HTR-8/SVneo (cell line): ENCODE data around the gene GPR108.
"Not testable (repeated sequence)": the region's sequence is repeated elsewhere in the genome, so short reads cannot be mapped to it uniquely, and the experiment has no call there.

Source experiments
- DNase-seq: peaks from one replicate; pipeline ENCODE4 v3.0.0; 2011; ENCODE audit warnings: low spot score, mixed read lengths; ENCODE audit not compliant: insufficient read length
- FAIRE-seq: peaks from 2 replicates; lab custom pipeline; 2011; peaks lifted over from hg19 to GRCh38; lab: Jason Lieb, UNC

Gene GPR108

DNA sequence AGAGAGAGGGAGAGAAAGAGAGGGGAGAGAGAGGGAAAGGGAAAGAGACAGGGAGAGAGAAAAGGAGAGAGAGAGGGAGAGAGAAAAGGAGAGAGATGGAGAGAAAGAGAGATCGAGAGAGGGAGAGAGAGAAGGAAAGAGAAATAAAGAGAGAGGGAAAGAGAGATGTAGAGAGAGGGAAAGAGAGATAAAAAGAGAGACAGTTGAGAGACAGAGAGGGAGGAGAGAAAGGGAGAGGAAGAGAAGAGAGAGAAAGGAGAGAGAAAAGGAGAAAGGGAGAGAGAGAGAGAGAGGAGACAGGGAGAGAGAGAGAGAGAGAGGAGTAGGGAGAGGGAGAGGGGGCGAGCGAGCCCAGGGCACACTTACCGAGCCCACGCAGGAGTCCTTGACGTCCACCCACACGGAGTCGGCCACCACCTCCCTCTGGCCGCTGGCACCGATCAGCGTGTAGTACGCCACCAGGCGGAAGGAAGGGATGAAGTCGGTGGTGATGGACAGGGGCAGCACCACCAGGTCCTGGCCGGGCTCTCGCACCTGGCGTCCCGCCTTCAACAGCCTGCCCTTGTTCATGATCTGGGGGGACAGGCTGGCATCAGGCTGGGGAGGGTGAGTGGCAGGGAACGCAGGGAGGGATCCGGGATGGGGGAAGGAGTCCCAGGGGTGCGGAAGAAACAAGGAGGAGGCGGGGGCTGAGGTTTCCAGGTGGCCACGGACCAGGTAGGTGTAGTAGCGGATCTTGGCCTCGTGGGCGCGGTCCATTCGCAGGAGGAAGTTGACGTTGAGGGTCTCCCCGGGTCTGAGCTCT lies 26.9 kb downstream of the GPR108 start:
- FAIRE-seq (no peak), DNase-seq (no peak)

DNA sequence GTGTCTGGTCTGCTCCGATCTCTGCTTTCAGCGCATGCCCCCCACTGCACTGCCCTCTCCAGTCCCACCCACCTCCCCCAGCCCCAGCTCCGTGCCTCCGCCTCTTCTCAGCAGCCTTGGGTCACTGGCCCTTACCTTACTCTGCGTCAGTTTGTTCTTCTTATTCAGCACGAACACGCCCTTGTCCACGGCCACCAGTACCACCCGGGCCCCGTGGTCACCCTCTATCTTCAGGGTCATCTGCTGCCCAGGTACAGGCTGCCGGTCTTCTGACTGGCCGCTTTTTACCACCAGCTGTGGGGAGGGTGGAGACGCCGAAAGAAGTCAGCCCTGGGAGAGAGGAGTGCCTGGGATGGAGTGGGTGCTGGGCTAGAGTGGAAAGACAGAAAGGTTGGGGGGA lies 27.8 kb downstream of the GPR108 start:
- no peak for DNase-seq
- FAIRE-seq: no peak

DNA sequence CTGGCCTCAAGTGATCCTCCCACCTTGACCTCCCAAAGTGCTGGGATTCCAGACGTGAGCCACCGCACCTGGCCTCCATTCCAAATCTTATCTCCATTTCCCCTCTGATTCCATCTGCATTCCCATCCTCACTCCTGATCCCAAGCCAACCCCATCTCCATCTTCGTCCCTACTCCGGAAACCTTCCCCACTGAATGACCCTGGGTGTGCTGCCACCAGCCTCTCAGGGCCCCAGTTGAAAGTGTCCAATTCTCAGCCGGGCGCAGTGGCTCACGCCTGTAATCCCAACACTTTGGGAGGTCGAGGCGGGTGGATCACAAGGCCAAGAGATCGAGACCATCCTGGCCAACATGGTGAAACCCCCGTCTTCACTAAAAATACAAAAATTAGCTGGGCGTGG lies 28.5 kb downstream of the GPR108 start:
- DNase-seq, FAIRE-seq: not testable (repeated sequence)

DNA sequence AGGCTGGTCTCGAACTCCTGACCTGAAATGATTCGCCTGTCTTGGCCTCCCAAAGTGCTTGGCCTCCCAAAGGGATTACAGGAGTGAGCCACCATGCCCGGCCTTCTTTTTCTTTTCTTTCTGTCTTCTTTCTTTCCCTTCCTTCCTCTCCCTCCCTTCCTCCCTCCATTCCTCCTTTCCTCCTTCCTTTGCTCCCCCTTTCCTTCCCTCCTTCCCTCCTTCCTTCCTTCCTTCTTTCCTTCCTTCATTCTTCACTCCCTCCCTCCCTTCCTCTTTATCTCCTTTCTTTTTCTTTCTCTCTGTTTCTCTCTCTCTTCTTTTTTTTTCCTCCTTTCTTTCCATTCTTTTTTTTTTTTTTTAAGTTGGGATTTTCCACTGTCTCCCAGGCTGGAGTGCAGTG lies 29.0 kb downstream of the GPR108 start:
- no peak for FAIRE-seq
- no peak for DNase-seq

DNA sequence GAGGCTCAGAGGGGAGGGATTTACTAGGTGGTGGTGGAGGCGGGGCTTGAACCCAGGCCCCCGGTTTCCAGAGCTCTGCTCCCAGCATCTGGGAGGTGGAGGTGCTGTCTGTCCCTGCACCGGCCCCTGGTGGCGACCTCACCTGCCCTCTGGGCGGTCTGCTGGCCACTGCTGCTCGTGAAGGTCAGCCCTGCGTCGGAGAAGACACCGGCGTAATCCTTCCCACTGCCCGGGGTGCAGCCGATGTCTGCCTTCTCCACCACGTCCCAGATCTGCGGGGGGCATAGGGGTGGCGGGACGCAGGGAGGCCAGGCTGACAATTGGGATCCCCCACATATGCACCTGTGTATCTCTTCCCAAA lies 29.7 kb downstream of the GPR108 start:
- FAIRE-seq: no peak

DNA sequence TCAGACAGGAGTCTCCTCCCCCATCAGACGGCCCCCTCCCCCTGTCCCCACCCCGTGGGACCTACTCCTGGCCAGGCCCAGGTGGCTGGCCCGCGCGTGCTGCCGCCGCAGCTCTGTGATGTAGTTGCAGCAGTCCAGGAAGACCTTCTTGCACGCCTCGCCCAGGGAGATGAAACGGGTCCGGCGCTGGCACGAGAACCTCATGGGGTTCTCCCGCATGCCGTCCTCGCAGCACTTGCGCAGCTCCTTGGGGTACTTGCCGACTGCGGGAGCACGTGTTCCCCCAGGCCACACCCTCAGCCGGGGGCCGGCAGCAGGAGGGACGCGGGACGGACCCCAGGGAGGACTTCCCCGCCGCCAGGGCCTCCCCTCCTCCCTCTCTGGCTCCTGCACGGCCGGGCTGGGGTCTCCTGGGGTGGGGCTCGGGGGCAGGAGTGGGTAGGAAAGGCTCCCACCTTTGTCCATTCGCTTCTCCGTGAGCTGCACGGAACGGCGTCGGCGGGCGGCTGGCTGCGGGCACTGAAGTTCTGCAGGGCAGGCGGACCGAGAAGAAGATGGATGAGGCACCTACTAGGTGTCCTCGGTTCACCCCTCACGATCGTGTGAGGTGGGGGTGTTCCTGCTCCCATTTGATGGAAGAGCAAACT lies 30.2 kb downstream of the GPR108 start:
- FAIRE-seq (no peak), DNase-seq (no peak)

More for the DNA sequence above, 29.7 kb downstream of the GPR108 start:
- DNase-seq: no peak

DNA sequence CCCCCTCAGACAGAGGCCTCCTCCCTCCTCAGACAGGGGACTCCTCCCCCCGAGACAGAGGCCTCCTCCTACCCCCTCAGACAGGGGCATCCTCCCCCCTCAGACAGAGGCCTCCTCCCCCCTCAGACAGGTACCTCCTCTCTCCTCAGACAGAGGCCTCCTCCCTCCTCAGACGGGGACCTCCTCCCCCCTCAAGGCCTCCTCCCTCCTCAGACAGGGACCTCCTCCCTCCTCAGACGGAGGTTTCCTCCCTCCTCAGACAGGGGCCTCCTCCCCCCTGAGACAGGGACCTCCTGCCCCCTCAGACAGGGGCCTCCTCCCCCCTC lies 30.8 kb downstream of the GPR108 start:
- FAIRE-seq (no peak), DNase-seq (no peak)

DNA sequence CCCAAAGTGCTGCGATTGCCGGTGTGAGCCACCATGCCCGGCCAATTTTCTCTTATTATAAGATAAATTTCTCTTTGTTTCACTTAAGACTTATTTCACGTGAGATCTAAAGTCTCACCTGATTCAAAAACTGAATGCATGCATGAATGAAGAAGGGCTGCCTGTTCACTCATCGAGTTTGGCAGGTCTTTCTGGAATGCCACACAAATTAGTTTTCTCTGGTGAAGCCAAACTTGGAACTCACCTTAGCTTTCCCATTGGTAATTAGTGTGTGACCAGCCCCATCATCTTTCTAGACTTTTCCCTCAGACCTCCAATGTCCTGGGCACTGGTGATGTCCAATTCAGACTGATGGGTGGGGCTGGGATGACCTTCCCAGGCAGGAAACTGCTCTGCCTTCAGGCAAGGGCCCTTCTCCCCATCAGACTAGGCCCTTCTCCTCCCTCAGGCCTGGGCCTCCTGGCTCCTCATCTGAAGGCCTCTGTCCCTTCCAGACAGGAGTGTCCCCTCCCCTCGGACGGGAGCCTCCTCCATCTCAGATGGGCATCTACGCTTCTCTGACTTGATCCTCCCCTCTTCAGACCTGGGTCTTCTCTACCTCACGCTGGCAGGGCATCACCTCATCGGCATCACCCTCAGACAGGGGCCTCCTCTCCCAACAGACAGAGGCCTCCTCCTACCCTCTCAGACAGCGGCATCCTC lies 31.3 kb downstream of the GPR108 start:
- DNase-seq (no peak), FAIRE-seq (no peak)

DNA sequence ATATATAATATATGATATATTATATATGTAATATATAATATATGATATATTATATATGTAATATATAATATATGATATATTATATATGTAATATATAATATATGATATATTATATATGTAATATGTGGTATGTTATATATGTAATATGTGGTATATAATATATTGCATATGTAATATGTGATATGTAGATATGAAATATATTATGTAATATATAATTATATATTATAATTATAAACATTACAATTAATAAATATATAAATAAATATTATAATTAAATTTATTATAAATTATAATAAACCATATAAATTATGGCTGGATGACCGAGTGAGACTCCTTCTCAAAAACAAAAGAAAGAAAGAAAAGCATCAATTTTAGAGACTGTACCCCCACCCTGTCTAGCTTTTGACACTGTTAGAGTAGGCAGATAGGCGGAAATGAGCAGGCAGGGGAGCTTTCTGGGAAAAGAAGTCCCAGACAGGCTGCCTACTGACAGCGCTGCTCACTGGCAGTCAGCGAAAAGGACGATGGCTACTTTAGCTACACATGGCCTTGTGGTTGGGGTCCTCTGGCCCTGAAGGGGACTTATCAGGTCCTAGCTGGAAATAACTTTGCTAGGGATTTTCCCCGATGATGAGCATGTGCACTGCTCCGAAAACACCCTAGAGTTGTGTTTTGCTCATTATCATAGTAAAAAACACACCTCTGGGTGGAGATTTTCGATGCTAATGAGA lies 36.6 kb downstream of the GPR108 start:
- FAIRE-seq: no peak

DNA sequence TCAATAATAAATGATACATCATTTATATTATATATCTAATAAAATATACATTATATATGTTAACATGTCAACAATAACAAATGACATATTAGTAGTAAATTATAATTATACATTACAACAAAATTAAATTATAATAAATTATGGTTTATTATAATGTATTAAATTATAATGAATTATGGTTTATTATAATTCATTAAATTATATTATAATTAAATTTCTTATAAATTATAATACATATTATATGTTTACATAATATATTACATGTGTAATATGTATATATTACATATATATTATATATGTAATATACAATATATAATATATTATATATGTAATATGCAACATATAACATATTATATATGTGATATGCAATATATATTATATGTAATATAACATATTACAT lies 37.4 kb downstream of the GPR108 start:
- FAIRE-seq (no peak), DNase-seq (no peak)

More for the DNA sequence above, 36.6 kb downstream of the GPR108 start:
- DNase-seq: no peak

DNA sequence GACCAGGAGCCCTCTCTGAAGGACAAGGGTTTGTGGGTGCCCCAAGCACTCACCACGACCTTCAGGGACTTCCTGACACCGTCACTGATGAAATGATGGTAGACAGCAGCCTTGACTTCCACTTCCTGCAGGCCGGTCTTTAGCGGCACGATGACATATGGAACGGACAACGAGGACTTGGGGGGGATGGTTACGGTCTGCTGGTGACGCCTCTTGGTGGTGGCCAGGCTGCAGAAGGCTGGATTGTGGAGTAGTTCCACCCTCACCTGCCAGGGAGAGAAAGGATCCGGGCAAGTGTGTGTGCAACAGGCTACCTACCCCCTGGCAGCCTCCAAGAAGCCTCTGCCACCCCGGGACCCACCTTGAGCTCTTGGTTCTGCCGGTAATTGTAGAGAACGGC lies 40.1 kb downstream of the GPR108 start:
- DNase-seq: no peak
- no peak for FAIRE-seq

DNA sequence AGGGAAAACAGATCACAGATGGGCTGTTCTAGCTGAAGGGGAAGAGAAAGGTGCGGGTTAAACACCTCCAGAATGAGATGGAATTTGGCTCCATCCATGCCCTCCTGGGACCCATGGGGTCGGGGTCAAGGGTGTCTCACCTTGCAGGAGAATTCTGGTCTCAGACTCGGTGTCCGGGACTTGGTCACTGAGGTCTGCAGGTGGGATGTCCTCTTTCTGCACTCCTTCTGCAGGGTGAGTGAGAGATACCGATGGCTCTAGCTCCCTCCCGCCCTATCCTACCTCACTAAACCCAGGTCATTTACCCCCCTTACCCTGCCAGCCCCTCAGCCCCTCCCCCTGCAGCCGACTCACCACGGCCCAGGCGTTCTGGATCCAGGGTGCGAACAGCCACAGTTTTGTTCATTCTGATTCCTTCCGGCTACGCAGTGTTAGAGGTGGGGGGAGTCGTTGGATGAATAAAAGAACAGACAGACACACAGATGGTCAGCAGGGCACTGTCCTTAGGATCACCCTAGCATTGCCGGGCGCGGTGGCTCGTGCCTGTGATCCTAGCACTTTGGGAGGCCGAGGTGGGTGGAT lies 41.0 kb downstream of the GPR108 start:
- no peak for FAIRE-seq

DNA sequence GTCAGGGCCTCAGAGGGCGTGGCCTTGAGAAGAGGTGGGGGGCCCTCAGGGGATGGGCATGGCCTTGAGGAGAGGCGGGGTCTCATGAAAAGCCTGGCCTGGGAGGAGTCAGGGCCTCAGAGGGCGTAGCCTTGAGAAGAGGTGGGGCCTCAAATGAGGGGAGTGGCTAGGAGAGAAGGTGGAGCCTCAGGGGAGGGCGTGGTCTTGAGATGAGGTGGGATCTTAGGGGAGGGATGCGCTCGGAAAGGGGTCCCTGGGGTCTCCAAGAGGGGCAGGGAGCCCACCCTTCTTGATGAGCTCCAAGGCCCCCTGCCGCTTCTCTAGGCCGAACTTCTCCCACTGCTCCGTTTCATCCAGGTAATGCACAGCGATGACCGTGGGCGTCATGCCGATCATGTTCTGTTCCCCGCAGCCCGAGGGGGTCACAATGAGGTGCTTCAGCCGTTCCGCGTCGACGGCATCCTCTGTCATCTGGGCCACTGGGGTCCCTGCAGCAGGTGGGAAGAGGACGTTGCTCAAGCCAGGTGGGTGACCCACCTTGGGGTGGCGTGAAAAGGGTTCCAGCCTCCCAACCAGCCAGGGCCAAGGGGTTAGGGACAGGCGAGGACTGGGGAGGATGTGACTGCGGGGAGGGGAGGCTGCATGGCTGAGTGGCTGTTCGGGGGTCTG lies 43.1 kb downstream of the GPR108 start:
- FAIRE-seq: no peak
- DNase-seq: no peak

More for the DNA sequence above, 41.0 kb downstream of the GPR108 start:
- no peak for DNase-seq

DNA sequence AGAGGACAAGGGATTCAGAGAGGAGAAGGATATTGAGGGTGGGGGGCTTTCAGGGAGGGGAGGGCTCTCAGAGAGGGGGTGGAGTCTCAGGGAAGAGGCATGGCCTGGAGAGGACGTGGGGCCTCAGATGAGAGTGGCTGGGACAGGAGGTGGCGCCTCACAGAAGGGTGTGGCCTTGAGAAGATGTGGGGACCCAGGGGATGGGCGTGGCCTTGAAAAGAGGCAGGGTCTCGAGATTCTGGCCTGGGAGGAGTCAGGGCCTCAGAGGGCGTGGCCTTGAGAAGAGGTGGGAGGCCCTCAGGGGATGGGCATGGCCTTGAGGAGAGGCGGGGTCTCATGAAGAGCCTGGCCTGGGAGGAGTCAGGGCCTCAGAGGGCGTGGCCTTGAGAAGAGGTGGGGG lies 43.7 kb downstream of the GPR108 start:
- FAIRE-seq: no peak
- no peak for DNase-seq

DNA sequence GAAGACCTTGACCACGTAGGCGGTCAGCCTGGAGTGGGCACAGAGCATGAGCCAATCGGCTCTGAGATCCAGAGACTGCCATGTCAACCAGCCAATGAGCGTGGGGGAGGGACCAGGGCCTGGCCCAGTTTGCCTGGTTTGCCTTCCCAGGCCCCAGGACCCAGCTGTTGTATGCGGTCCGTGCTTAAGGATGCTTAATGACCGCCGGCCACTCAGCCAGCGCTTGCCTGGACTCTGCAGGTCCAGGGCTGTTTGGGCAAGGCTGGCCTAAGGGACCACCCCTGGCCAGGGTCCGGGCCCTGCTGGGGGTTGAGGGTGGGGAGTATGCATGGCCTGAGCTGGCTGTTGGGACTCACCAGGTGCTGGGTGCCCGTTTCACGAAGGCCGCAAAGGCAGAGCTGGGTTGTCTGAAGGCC lies 44.3 kb downstream of the GPR108 start:
- FAIRE-seq (no peak), DNase-seq (no peak)

DNA sequence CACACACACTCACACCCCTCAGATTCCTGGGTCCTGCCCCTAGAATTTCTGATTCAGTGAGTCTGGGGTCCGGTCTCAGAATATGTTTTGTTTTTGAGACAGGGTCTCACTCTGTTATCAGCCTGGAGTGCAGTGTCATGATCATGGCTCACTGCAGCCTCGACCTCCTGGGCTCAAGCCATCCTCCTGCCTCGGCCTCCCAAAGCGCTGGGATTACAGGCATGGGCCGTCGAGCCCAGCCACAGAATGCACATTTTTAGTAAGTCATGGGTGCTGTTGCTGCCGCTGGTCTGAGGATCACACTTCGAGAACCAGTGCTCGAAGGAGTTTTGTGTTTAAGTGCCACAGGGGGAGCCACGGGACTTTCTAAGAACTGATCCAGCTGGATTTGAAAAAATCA lies 45.4 kb downstream of the GPR108 start:
- DNase-seq (no peak), FAIRE-seq (no peak)

DNA sequence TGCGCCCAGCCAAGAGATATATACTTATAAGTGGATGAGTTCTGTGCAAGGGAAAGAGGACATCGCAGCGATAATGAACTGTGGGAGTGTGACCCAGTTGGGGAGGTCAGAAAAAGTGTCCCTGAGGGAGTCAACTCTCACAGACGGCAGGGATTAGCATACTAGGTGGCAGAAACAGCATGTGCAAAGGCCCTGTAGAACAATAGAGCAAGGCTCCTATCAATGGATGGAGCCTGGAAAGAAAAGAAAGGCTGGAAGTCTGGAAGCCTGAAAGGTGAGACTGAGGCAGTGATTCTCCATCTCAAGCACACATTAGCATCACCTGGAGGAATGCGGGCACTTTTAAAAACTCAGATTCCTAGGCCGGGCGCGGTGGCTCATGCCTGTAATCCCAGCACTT lies 46.0 kb downstream of the GPR108 start:
- no peak for DNase-seq
- no peak for FAIRE-seq

DNA sequence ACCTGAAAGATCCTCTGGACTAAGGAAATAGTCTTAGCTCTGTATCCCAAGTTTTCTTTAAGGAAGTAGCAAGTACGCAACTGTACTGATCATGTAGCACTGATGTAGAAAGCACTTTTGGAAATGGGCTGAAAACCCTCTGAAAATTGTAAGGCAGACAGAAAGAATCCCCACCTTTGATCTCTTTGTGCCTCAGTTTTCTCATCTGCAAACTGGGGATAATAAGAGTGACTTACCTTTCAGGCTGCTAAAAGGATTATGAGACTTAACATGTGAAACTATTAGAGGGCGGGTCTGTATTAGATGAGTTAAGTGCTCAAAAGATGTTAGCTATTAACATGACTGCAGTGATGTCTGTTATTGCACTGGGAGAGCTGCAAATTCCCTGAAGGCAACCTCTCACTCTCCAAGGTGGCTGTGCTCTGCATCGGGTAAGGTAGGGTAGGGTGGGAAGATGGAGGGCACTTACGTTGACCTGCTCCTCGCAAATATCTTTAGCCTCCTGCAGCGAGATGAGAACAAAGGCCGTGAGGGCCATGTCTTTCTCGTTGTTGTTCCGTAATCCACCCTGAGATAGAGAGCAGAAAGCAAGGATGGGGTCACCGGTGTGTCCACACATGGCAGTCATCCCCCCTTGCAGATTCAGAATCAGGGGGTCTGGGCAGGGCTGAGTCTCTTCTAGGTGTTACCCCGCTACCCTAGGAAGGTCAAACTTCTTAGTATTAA lies 47.1 kb downstream of the GPR108 start:
- FAIRE-seq (no peak), DNase-seq (no peak)

DNA sequence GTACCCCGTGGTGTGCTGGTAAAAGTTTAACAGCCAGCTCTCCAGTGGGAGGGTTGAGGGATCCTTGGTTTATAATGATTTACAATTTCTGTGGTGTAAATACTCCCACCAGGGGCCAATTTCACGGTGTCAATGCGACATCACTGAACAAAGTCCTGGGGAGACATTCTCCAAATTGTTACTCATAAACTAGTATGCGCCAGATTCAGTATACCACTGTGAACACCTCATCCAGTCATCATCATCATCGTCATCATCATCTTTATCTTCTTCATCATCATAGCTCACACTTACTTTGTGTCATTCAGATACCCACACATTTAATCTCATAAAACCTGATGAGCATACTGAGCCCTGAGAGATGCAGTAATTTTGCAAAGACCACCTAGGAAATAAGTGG lies 50.3 kb downstream of the GPR108 start:
- DNase-seq (no peak), FAIRE-seq (no peak)
